ENCODE measurements around the gene CSF1.
"Not testable (repeated sequence)": the region's sequence is repeated elsewhere in the genome, so short reads cannot be mapped to it uniquely, and the experiment has no call there.

The CSF1 gene

DNA sequence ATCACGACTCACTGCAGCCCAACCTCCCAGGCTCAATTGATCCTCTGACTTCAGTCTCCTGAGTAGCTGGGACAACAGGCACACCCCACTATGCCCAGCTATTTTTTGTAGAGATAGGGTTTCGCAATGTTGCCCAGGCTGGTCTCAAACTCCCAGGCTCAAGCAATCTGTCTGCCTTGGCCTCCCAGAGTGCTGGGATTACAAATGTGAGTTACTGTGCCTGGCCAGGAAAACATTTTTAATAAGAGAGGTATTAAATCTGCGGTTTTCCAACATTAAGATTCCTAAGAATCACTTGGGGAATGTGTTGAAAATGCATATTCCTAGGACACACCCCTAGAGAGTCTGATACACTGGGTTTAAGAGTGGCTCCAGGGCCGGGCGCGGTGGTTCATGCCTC, 8.7 kb downstream of the CSF1 start:
- DNase-seq (ENCODE audit: low read depth in 2 of 2), result no peak

DNA sequence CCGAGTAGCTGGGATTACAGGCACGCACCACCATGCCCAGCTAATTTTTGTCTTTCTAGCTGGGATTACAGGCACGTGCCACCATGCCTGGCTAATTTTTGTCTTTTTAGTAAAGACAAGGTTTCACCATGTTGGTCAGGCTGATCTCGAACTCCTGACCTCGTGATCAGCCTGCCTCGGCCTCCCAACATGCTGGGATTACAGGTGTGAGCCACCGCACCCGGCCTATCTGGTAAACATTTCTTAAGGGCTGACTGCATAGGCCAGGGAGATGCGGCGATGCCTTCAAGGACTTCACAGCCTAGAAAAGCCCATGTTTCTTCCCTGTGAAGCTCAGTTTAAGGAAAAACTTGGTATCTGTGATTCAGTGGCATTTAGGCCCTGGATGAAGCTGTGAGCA, 9.7 kb downstream of the CSF1 start:
- not testable (repeated sequence) for DNase-seq (ENCODE audit: low read depth in 2 of 2)

DNA sequence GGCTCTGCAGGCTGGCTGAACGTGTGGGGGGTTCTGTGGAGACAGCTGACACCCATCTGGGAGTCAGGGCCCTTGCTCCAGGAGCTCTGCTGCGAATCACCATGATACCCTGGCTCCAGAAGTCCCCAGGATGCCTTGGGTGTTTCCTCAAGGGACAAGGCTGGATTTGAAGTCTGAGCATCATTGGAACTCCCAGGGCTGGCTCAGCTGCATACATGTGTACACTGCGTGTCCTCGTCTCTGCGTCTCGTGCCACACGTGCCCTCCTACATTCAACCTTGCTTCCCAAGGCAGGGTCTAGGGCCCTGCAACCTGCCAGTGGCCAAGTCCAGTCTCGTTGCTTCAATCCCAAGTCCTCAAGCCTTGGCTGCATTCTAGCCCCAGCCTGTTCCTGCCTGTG, 11.7 kb downstream of the CSF1 start:
- no peak for DNase-seq (ENCODE audit: low read depth in 2 of 2)

DNA sequence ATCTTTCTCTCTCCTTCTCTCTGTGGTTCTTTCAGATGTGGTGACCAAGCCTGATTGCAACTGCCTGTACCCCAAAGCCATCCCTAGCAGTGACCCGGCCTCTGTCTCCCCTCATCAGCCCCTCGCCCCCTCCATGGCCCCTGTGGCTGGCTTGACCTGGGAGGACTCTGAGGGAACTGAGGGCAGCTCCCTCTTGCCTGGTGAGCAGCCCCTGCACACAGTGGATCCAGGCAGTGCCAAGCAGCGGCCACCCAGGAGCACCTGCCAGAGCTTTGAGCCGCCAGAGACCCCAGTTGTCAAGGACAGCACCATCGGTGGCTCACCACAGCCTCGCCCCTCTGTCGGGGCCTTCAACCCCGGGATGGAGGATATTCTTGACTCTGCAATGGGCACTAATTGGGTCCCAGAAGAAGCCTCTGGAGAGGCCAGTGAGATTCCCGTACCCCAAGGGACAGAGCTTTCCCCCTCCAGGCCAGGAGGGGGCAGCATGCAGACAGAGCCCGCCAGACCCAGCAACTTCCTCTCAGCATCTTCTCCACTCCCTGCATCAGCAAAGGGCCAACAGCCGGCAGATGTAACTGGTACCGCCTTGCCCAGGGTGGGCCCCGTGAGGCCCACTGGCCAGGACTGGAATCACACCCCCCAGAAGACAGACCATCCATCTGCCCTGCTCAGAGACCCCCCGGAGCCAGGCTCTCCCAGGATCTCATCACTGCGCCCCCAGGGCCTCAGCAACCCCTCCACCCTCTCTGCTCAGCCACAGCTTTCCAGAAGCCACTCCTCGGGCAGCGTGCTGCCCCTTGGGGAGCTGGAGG, 12.7 kb downstream of the CSF1 start:
- DNase-seq (ENCODE audit: low read depth in 2 of 2), result no peak

DNA sequence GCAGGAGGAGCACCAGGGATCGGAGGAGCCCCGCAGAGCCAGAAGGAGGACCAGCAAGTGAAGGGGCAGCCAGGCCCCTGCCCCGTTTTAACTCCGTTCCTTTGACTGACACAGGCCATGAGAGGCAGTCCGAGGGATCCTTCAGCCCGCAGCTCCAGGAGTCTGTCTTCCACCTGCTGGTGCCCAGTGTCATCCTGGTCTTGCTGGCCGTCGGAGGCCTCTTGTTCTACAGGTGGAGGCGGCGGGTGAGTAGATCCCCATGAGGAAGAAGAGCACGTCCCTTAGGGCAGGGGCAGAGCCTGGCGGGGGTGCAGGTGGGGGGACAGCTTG, 13.3 kb downstream of the CSF1 start:
- DNase-seq (ENCODE audit: low read depth in 2 of 2), result no peak

DNA sequence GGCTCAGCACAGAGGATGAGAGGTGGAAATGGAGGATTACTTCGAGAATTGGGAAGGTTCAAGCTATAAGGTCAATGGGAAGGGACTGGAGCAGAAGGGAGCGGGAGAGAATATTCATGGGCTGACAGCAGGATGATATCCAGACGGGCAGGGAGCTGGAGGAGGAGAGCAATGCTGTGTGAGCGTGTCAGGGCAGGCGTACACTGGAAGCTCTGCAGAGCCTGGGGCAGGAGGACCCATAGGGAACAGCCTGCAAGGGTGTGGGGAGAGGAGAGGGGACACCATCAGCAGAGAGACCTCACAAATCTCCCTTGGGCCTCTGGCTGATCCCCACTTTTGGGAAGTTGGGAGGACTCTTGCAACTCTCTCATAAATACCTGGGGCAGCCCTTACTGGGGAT, 13.7 kb downstream of the CSF1 start:
- DNase-seq (ENCODE audit: low read depth in 2 of 2), result no peak

DNA sequence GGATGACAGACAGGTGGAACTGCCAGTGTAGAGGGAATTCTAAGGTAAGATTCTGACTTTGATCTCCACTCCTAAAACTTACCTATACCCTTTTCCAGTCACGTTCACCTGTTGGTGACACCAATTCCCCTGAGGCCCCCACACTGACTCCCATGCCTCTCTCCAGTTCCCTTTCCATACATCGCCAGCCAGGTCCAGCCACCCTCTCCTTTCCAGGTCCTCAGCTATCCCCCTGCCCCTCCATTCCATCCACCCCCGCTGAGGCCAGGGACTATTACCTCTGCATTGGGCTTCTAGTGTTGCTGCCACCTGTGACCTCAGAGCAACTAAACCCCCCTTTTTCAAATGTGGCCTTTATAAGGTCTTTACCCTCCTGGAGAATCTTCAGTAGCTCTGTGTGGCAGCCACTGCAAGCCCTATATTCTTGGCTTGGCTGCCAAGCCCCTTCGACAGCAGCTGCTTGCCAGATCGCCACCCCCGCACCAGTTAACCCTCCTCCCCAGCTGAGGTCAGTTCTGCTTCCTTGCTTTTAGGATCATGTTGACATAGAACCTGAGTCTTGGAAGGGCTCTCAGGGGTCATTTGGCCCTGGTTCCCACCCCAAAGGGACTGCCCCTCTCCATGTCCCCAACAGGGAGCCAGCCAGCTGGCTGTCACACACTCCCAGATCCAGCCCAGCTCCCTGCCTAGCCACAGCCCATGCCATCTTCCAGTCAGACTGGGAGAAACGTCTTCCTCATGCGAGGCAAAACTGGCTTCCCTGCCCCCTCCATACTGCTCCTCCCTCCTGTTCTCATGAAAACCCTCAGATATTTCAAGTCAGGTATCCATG, 14.7 kb downstream of the CSF1 start:
- DNase-seq (ENCODE audit: low read depth in 2 of 2), result no peak

DNA sequence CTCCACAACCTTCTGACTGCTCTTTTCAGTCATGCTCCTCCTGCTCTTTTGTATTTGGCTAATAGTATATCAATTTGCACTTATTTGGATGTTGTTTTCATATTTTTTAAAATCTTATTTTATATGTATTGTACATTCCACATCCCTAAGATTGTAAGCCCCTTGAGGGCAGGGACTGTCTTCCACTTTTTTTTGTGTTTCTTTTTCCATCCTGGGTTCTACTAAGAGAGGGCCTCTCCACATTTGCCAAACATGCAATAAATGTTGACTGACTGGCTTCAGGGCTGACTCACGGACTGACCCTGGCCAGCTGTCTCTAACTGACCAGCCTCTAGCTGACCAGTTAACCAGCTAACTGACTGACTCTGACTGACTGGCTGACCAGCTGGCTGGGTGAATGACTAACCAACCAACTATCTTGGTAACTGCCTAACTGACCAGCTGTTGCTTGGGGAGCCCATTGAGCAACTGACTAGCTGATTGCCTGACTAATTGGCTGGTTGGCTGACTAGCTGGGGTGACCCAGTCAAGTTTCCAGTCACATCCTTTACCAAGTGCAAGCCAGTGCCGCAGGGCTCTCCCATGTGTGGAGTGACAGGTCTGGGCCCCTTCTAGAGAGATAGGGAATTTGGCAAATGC, 16.1 kb downstream of the CSF1 start:
- no peak for DNase-seq (ENCODE audit: low read depth in 2 of 2)

DNA sequence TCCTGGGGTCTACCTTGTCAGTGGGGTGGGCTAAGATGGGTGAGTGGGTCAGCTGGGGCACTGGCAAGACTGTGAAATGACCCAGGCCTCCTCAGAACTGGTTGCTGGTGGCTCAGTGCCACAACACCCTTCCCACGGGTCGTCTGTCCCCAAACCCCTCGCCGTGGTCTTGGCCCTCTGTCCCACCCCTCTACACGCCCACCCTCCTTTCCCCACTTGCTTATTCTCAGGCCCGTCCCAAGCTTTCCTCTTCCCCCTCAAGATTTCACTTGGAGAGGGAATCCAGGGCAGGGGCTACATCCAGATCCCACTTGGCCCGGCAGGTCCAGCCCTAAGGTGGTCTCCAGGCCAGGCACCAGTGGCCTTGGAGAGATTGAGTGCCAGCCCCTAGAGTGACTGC, 16.7 kb downstream of the CSF1 start:
- no peak for DNase-seq (ENCODE audit: low read depth in 2 of 2)

DNA sequence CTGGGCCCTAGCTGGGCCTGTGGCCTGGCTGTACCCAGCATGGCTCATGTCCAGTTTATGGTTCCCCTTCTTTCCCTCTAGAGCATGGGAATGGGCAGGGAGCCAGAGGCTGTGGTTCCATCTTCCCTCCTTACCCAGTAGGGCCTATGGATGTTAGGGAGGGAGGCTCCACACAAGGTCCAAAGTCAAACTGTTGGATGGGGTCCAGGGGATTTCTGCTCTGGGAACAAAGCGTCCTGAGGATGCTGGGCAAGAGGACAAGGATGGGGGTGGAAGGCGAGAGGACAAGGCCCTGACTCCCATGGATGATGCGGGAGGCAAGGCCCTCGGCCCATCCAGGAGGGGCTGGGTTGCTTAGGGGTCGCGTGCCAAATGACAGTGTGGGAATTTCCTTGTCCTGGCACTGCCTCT, 17.3 kb downstream of the CSF1 start:
- no peak for DNase-seq (ENCODE audit: low read depth in 2 of 2)

DNA sequence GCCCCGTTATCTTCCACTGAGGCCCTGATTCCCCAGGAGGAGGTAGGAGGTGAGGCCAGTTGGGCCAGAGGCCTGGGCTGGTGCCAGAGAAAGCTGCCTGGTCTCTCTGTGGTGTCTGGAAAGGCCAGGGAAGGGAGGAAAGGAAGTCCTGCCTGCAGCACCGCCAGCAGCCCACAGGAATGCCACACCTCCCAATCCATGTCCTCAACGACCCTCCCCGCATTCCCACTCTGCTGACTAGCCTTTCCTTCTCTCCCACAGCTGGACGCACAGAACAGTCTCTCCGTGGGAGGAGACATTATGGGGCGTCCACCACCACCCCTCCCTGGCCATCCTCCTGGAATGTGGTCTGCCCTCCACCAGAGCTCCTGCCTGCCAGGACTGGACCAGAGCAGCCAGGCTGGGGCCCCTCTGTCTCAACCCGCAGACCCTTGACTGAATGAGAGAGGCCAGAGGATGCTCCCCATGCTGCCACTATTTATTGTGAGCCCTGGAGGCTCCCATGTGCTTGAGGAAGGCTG, 18.0 kb downstream of the CSF1 start:
- DNase-seq (ENCODE audit: low read depth in 2 of 2), result no peak

DNA sequence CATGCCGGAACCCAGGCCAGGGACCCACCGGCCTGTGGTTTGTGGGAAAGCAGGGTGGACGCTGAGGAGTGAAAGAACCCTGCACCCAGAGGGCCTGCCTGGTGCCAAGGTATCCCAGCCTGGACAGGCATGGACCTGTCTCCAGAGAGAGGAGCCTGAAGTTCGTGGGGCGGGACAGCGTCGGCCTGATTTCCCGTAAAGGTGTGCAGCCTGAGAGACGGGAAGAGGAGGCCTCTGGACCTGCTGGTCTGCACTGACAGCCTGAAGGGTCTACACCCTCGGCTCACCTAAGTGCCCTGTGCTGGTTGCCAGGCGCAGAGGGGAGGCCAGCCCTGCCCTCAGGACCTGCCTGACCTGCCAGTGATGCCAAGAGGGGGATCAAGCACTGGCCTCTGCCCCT, 18.5 kb downstream of the CSF1 start:
- no peak for DNase-seq (ENCODE audit: low read depth in 2 of 2)

DNA sequence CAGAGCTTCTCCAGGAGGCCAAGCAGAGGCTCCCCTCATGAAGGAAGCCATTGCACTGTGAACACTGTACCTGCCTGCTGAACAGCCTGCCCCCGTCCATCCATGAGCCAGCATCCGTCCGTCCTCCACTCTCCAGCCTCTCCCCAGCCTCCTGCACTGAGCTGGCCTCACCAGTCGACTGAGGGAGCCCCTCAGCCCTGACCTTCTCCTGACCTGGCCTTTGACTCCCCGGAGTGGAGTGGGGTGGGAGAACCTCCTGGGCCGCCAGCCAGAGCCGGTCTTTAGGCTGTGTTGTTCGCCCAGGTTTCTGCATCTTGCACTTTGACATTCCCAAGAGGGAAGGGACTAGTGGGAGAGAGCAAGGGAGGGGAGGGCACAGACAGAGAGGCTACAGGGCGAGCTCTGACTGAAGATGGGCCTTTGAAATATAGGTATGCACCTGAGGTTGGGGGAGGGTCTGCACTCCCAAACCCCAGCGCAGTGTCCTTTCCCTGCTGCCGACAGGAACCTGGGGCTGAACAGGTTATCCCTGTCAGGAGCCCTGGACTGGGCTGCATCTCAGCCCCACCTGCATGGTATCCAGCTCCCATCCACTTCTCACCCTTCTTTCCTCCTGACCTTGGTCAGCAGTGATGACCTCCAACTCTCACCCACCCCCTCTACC, 19.1 kb downstream of the CSF1 start:
- no peak for DNase-seq (ENCODE audit: low read depth in 2 of 2)

DNA sequence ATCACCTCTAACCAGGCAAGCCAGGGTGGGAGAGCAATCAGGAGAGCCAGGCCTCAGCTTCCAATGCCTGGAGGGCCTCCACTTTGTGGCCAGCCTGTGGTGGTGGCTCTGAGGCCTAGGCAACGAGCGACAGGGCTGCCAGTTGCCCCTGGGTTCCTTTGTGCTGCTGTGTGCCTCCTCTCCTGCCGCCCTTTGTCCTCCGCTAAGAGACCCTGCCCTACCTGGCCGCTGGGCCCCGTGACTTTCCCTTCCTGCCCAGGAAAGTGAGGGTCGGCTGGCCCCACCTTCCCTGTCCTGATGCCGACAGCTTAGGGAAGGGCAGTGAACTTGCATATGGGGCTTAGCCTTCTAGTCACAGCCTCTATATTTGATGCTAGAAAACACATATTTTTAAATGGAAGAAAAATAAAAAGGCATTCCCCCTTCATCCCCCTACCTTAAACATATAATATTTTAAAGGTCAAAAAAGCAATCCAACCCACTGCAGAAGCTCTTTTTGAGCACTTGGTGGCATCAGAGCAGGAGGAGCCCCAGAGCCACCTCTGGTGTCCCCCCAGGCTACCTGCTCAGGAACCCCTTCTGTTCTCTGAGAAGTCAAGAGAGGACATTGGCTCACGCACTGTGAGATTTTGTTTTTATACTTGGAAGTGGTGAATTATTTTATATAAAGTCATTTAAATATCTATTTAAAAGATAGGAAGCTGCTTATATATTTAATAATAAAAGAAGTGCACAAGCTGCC, 19.8 kb downstream of the CSF1 start:
- DNase-seq (ENCODE audit: low read depth in 2 of 2), result no peak

DNA sequence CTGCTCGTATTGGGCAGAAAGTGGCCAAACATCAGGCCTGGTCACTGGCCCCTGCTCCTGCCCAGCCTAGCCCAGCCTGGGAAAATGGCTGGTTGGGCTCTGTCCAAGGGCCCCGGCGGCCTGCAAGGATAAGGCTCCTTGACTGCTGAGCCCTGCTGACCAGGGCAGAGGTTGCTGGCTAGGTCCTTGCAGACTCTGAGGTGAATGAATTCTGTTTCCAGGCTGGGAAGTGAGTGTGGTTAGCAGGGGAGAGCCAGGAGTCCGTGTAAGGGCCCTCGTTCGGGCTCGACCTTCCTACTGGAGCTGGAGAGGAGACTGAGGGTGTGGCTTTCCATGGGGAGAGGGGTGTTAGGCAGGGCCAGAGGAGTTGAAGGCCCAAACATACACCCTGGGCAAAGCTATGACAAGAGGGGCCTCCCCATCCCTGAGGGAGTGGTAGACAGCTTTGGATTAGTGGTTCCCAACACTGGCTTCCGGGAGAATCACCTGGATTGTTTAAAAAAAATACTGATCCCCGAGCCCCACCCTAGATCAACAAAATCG, 20.6 kb downstream of the CSF1 start:
- no peak for DNase-seq (ENCODE audit: low read depth in 2 of 2)

DNA sequence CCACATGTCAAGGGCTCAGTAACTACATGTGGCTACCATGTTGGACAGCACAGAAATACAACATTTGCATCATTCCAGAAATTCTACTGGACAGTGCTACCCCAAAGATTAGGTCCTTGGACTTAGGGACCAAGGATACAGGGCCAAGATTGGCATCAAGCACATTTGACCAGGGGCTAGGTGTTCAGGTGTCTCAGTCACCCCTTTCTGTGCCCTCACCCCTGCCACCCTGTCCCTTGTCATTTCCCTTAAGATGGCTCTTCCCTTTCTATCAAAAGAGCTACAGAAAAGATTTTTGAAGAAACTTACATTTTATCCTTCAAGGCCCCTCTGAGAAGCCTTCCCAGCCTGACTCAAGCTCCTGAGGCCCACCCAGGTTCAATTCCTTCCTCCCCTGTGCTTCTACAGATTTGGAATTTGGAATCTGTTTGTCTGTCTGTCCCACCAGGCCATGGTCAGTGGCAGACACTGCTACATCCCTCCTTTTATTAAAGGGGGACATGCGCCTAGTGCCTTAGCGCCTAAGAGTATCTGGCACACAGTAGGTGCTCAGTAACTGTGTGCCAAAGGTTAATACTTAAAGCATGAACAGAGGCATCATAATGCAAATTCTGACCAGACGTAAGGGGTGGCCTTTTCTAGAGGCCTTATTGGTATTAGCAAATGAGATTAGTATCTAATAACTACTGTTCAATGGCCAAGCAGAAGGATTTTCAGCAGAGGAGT, 21.4 kb downstream of the CSF1 start:
- DNase-seq (ENCODE audit: low read depth in 2 of 2), result no peak

DNA sequence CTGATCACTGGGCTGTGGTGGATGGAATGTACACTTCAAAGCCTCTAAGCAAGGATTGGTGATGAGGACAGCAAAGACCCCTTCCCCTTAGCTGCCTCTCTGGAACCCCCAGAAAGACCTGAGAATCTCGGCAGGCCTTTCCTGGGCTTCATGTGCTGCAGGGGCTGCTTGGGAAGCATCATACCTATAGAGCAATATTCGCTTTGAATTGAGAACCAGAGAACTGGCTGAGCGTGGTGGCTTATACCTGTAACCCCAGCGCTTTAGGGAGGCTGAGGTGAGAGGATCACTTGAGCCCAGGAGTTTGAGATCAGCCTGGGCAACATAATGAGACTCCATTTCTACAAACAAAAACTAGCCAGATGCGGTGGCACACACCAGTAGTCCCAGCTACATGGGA, 22.0 kb downstream of the CSF1 start:
- DNase-seq (ENCODE audit: low read depth in 2 of 2), result no peak

DNA sequence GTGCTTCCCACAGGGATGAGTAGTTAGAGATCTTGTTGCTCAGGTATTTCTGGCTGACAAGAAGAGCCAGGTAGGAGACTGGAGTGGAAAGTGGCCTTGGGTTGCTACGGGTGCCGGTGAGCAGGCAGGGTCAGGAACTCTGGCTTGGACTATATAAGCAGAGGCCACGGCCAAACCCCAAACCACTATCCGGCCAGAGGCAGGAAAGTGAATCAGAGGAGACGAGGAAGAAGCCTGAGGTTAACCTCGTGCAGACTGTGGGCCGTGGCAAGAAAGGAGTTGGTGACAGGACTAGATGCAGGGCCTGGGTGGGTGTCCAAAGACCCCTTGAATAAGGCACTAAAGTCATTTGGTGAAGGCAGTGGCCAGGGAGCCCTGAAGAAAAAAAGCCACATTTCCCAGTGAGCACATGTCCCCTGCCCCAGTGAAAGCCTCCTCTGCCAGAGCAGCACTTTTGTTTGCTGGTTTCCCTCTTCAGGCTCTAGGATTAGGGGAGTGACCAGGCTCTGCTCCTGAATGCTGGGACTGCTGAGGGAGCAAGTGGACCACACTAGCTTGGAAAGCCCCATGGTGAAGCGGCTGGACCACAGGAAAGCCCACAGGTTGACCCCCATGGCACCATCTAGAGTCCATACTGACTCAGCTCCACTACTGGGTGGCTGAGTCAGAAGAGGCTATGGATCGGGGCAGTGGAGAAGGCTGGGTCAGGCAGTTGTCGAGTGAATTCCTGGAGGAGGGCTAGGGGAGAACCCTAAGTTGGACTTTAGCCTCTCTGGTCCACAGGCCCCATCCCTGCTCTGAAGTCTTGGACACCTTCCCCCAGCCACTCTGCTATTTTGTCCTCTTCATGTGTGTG, 23.4 kb downstream of the CSF1 start:
- DNase-seq (ENCODE audit: low read depth in 2 of 2), result no peak

DNA sequence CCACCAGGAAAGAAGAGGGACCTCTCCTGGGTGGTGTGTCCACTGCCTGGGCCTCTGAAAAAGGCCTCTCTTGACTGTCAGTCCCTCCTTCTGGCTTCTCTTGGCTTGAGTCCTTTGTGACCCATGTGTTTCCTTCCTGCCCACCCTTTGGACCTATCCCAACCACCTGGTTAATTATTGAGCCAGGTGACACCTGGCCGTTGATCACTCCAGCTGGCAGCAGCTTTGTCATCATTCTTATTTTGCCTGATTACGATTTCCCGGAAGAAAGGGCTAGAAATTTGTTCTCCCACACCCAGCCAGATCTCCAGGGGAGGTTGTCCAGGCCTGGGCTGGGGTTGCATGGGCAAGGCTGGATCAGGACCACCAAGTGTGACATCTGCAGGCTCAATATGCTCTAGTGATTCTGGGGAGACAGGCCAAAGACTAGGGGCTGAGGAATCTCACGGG, 24.8 kb downstream of the CSF1 start:
- no peak for DNase-seq (ENCODE audit: low read depth in 2 of 2)
